K562 treated with DMSO at 1 percent for 4 hours (cell line): ENCODE measurements around the gene SNX25. TPM values are rescaled to one million over a fixed set of nuclear protein-coding genes. Genes with fewer than 3 reads are reported as not detected.

ENCODE experiments used
- total RNA-seq: library from RNA; unstranded; fragments of 300-600 nt; gene quantifications from 2 replicates; pipeline ENCODE4 v1.2.3, GENCODE V29; 2022; ENCODE audit not compliant: insufficient read depth

SNX25 gene
- total RNA-seq, result 8.4 and 11.2 TPM in 2 replicates

GRCh38 chr4:185209031-185209851, at the start of gene SNX25:
Gene SNX25, plus strand, starts transcription at chr4:185209598. Its CDS starts 229 bp downstream, at chr4:185209827.

GRCh38 chr4:185203486-185204237, 5.7 kb upstream of the SNX25 start, which contains the start of gene CFAP97:
Gene CFAP97, minus strand, starts transcription at chr4:185204000. Its CDS starts 12,804 bp downstream, at chr4:185191196.

GRCh38 chr4:185395238-185395955, 186.0 kb downstream of the SNX25 start, which contains the start of gene LRP2BP:
Gene LRP2BP, minus strand, starts transcription at chr4:185395924. Its CDS starts 17,738 bp downstream, at chr4:185378186.

GRCh38 chr4:185396724-185397385, 187.5 kb downstream of the SNX25 start, which contains the start of gene ANKRD37:
Gene ANKRD37, plus strand, starts transcription at chr4:185396841. Its CDS starts 83 bp downstream, at chr4:185396924.

Other genes starting within 250 kb of the SNX25 start
- gene HELT, start 191.1 kb upstream of the SNX25 start, total RNA-seq, result not detected in 2 replicates
- 23.1 and 25.8 TPM in 2 replicates for gene SLC25A4, start 66.3 kb upstream of the SNX25 start, total RNA-seq
- 7.9 and 10.8 TPM in 2 replicates for gene CFAP97, start 5.6 kb upstream of the SNX25 start, total RNA-seq
- gene LRP2BP, start 186.3 kb downstream of the SNX25 start, total RNA-seq, result 0.47 TPM in 1 of 2 replicates, not detected in the other
- 2.4 and 7.9 TPM in 2 replicates for gene ANKRD37, start 187.2 kb downstream of the SNX25 start, total RNA-seq
- 7.1 and 11.9 TPM in 2 replicates for gene UFSP2, start 216.4 kb downstream of the SNX25 start, total RNA-seq